Kidney (tissue), 14 donors: ENCODE results near the gene NINJ2. TPM values are rescaled to one million over a fixed set of nuclear protein-coding genes. Genes with fewer than 3 reads are reported as not detected.

Experiments
- DNase-seq, 5 donors: peaks; one replicate each; pipeline ENCODE4 v3.0.0-alpha.2; 2013 to 2020
- FAIRE-seq: peaks from 2 replicates; lab custom pipeline; 2012; peaks lifted over from hg19 to GRCh38; lab: Jason Lieb, UNC
- H3K27ac ChIP-seq, 2 donors: one replicate each; pipeline ENCODE4 v1.7.0; 2013; ENCODE audit warnings: low read depth in 2 of 2, low read length in 2 of 2, inconsistent platforms in 1 of 2
- H3K27me3 ChIP-seq: one replicate; pipeline ENCODE4 v1.7.1; 2013; ENCODE audit warnings: low read length, inconsistent platforms; ENCODE audit not compliant: control insufficient read depth, insufficient read depth
- H3K36me3 ChIP-seq, 3 donors: one replicate each; pipeline versions ENCODE4 v1.7.0 to v1.7.1; 2013; ENCODE audit warnings: low read length in 3 of 3, control low read depth in 1 of 3, inconsistent platforms in 1 of 3; ENCODE audit not compliant: insufficient read depth in 3 of 3, control insufficient read depth in 2 of 3
- H3K4me1 ChIP-seq, 3 donors: one replicate each; pipeline versions ENCODE4 v1.7.0 to v1.7.1; 2013; ENCODE audit warnings: low read length in 3 of 3, inconsistent platforms in 1 of 3, low read depth in 1 of 3; ENCODE audit not compliant: control insufficient read depth in 2 of 3, insufficient read depth in 2 of 3
- H3K4me3 ChIP-seq, 3 donors: one replicate each; pipeline versions ENCODE4 v1.7.0 to v1.8.1; 2013; ENCODE audit warnings: low read length in 3 of 3, control low read depth in 1 of 3, inconsistent platforms in 1 of 3
- H3K9ac ChIP-seq, 3 donors: one replicate each; pipeline versions ENCODE4 v1.7.0 to v1.7.1; 2013; ENCODE audit warnings: low read length in 3 of 3, control low read depth in 1 of 3, inconsistent platforms in 1 of 3
- H3K9me3 ChIP-seq, 3 donors: one replicate each; pipeline versions ENCODE4 v1.7.0 to v1.7.1; 2013; ENCODE audit warnings: low read length in 3 of 3, control low read depth in 1 of 3, inconsistent platforms in 1 of 3; ENCODE audit not compliant: control insufficient read depth in 2 of 3, insufficient read depth in 1 of 3
- CTCF ChIP-seq: IDR thresholded peaks from 3 replicates; pipeline ENCODE4 v1.5.1; 2012; ENCODE audit warnings: mild to moderate bottlenecking, moderate library complexity, borderline replicate concordance; ENCODE audit not compliant: insufficient read depth; ENCODE audit errors: extremely low read depth
- intact Hi-C: fragments of 100-400 bp; cut with DNase I; formaldehyde crosslinking; loops from one replicate; pipeline ENCODE4 v1.11.1; 2022
- polyA plus RNA-seq: library from polyadenylated mRNA; stranded (reverse); fragments of 350-450 nt; fragmentation: Illumina TruSeq; extraction: RNeasy Lipid Tissue Mini Kit (QIAGEN cat#74804); gene quantifications from one replicate; pipeline ENCODE4 v1.2.3, GENCODE V29; 2014; ENCODE audit warnings: low read depth, low replicate concordance; ENCODE audit not compliant: insufficient read depth
- total RNA-seq: library from RNA; stranded (reverse); fragmentation: NEBNext Ultra II Directional; extraction: Animal tissue kit (Norgen Biotek cat#: 25700); gene quantifications from one replicate; pipeline ENCODE4 v1.2.1, GENCODE V29; 2021
- donor health status: control.
- donor health status: control.
- donor health status: control.
- donor health status: control.
- donor health status: control.
- donor health status: DM: yes; HTN: yes; CAD: no.
- donor health status: Normal renal cell carcinoma (clear cell type).

The NINJ2 gene
- total and polyA plus RNA-seq, 2 donors from 2014 or later = 0.69 to 2.8 TPM

GRCh38 chr12:692274-692673, 29.0 kb upstream of the NINJ2 start:
- TF ChIP-seq CTCF = no peak
- H3K9ac ChIP-seq = no peak overlapping the region
- no peaks in the 10 kb centered on the region for H3K27me3 ChIP-seq
- intact Hi-C loops = no loop called here
- no peaks in the 10 kb centered on the region for H3K9me3 ChIP-seq
- FAIRE-seq (no peak), DNase-seq (no peak)
- no peaks in the 10 kb centered on the region for H3K36me3 ChIP-seq
- no peak overlapping the region for H3K27ac ChIP-seq
- H3K4me3 ChIP-seq = no peak overlapping the region
- no peaks in the 10 kb centered on the region for H3K4me1 ChIP-seq

GRCh38 chr12:690466-690865, 27.2 kb upstream of the NINJ2 start:
- DNase-seq (peak in 1 of 5 donors; percentile 33), FAIRE-seq (no peak)
- no peaks in the 10 kb centered on the region for H3K9me3 ChIP-seq
- no peaks in the 10 kb centered on the region for H3K4me1 ChIP-seq
- no peak overlapping the region for H3K27ac ChIP-seq
- H3K4me3 ChIP-seq = no peak overlapping the region
- intact Hi-C loops = no loop called here
- H3K36me3 ChIP-seq = no peaks in the 10 kb centered on the region
- TF ChIP-seq CTCF = no peak
- H3K27me3 ChIP-seq = no peaks in the 10 kb centered on the region
- H3K9ac ChIP-seq = no peak overlapping the region

GRCh38 chr12:685388-685787, 22.1 kb upstream of the NINJ2 start:
- no peaks in the 10 kb centered on the region for H3K9me3 ChIP-seq
- no peak for FAIRE-seq
- no peaks in the 10 kb centered on the region for H3K27me3 ChIP-seq
- intact Hi-C loops = no loop called here
- no peak overlapping the region for H3K4me3 ChIP-seq
- no peak overlapping the region for H3K27ac ChIP-seq
- no peak overlapping the region for H3K9ac ChIP-seq
- H3K4me1 ChIP-seq = no peaks in the 10 kb centered on the region
- TF ChIP-seq CTCF = no peak
- DNase-seq = peak in 3 of 5 donors; percentile 46 to 53 (median 50)
- no peaks in the 10 kb centered on the region for H3K36me3 ChIP-seq

GRCh38 chr12:684416-684815, 21.2 kb upstream of the NINJ2 start:
- FAIRE-seq (no peak), DNase-seq (no peak)
- no peak for TF ChIP-seq CTCF
- Histone ChIP-seq H3K27me3 (no peaks in the 10 kb centered on the region), H3K4me1 (no peaks in the 10 kb centered on the region), H3K9ac (no peak overlapping the region), H3K9me3 (no peaks in the 10 kb centered on the region), H3K27ac (no peak overlapping the region), H3K36me3 (no peaks in the 10 kb centered on the region), H3K4me3 (no peak overlapping the region)
- intact Hi-C loops = no loop called here
